HG02571 (cell line): ENCODE measurements around the gene SSTR5.

ENCODE experiments used
- ATAC-seq: cut with Tn5 transposase; IDR thresholded peaks from one replicate; pipeline ENCODE4 v1.9.1; 2021; ENCODE audit warnings: mild to moderate bottlenecking, moderate library complexity; ENCODE audit not compliant: unreplicated experiment

Gene SSTR5

GRCh38 chr16:1101133-1101532, 28.6 kb downstream of the SSTR5 start:
- no peak for ATAC-seq

- no peak for ATAC-seq
These were observed 29.2 kb downstream of the SSTR5 start for GRCh38 chr16:1101573-1102332.

- no peak for ATAC-seq
These were observed 29.8 kb downstream of the SSTR5 start for GRCh38 chr16:1102333-1102700.

GRCh38 chr16:1102921-1103635, 30.5 kb downstream of the SSTR5 start:
- ATAC-seq = no peak

GRCh38 chr16:1103636-1103980, 31.1 kb downstream of the SSTR5 start:
- ATAC-seq = no peak

GRCh38 chr16:1105888-1106620, 33.5 kb downstream of the SSTR5 start:
- no peak for ATAC-seq

- ATAC-seq = no peak
These were observed 34.1 kb downstream of the SSTR5 start for GRCh38 chr16:1106659-1107058.

GRCh38 chr16:1107141-1107540, 34.6 kb downstream of the SSTR5 start:
- ATAC-seq = no peak

- ATAC-seq = no peak
These were observed 35.2 kb downstream of the SSTR5 start for GRCh38 chr16:1107731-1108130.

GRCh38 chr16:1108299-1109252, 36.0 kb downstream of the SSTR5 start:
- no peak for ATAC-seq

GRCh38 chr16:1109648-1110047, 37.1 kb downstream of the SSTR5 start:
- no peak for ATAC-seq

- no peak for ATAC-seq
These were observed 40.1 kb downstream of the SSTR5 start for GRCh38 chr16:1112506-1113184.

GRCh38 chr16:1113489-1113888, 40.9 kb downstream of the SSTR5 start:
- ATAC-seq = no peak

GRCh38 chr16:1113889-1114526, 41.5 kb downstream of the SSTR5 start:
- no peak for ATAC-seq

GRCh38 chr16:1116693-1117077, 44.1 kb downstream of the SSTR5 start:
- no peak for ATAC-seq

GRCh38 chr16:1117176-1117900, 44.8 kb downstream of the SSTR5 start:
- ATAC-seq = no peak

GRCh38 chr16:1117926-1118325, 45.4 kb downstream of the SSTR5 start:
- no peak for ATAC-seq

GRCh38 chr16:1119129-1119528, 46.6 kb downstream of the SSTR5 start:
- no peak for ATAC-seq
